Liver (tissue), 9 donors: ENCODE measurements around the gene ISCU. TPM values are rescaled to one million over a fixed set of nuclear protein-coding genes. Genes with fewer than 3 reads are reported as not detected.

Experiments
- DNase-seq: peaks from one replicate; pipeline ENCODE4 v3.0.0-alpha.2; 2017; ENCODE audit warnings: low spot score
- H3K27ac ChIP-seq, 2 donors: one replicate each; pipeline ENCODE4 v1.7.0; 2013; ENCODE audit warnings: inconsistent platforms in 2 of 2, low read length in 2 of 2, control low read depth in 1 of 2, low read depth in 1 of 2, mild to moderate bottlenecking in 1 of 2
- H3K27me3 ChIP-seq, 4 donors: one replicate each; pipeline versions ENCODE4 v1.6.1 to v1.7.0; 2013; ENCODE audit warnings: low read length in 3 of 4, inconsistent platforms in 1 of 4, mild to moderate bottlenecking in 1 of 4, moderate library complexity in 1 of 4; ENCODE audit not compliant: control insufficient read depth in 4 of 4, insufficient read depth in 4 of 4
- H3K36me3 ChIP-seq, 4 donors: one replicate each; pipeline versions ENCODE4 v1.6.1 to v1.7.0; 2013; ENCODE audit warnings: low read length in 3 of 4, mild to moderate bottlenecking in 3 of 4, low read depth in 1 of 4, moderate library complexity in 1 of 4; ENCODE audit not compliant: control insufficient read depth in 4 of 4, insufficient read depth in 3 of 4
- H3K4me1 ChIP-seq, 4 donors: one replicate each; pipeline versions ENCODE4 v1.6.1 to v1.7.0; 2013; ENCODE audit warnings: low read length in 3 of 4, mild to moderate bottlenecking in 3 of 4, moderate library complexity in 1 of 4; ENCODE audit not compliant: control insufficient read depth in 4 of 4, insufficient read depth in 4 of 4
- H3K4me3 ChIP-seq, 3 donors: one replicate each; pipeline versions ENCODE4 v1.6.1 to v1.7.0; 2013; ENCODE audit warnings: low read length in 3 of 3, control low read depth in 1 of 3, low read depth in 1 of 3, mild to moderate bottlenecking in 1 of 3
- H3K9ac ChIP-seq, 2 donors: one replicate each; pipeline ENCODE4 v1.7.0; 2013; ENCODE audit warnings: low read length in 2 of 2, mild to moderate bottlenecking in 2 of 2, moderate library complexity in 2 of 2, control low read depth in 1 of 2, low read depth in 1 of 2
- H3K9me3 ChIP-seq, 4 donors: one replicate each; pipeline versions ENCODE4 v1.6.1 to v1.7.0; 2013; ENCODE audit warnings: low read length in 3 of 4; ENCODE audit not compliant: control insufficient read depth in 4 of 4
- ATF3 ChIP-seq: IDR thresholded peaks from 2 replicates; pipeline ENCODE4 v1.6.1; 2016; ENCODE audit warnings: antibody characterized with exemption
- EGR1 ChIP-seq, 2 donors: IDR thresholded peaks; 2 replicates each; pipeline ENCODE4 v1.6.1; 2016 to 2018; ENCODE audit warnings: antibody characterized with exemption in 2 of 2, low read depth in 2 of 2
- FOXA1 ChIP-seq: IDR thresholded peaks from 2 replicates; pipeline ENCODE4 v1.6.1; 2016; ENCODE audit warnings: antibody characterized with exemption
- FOXA2 ChIP-seq: IDR thresholded peaks from 2 replicates; pipeline ENCODE4 v1.6.1; 2016; ENCODE audit warnings: antibody characterized with exemption
- GABPA ChIP-seq, 2 donors: IDR thresholded peaks in 1 of 2; conservative IDR thresholded peaks in 1 of 2; 2 replicates each; pipeline ENCODE4 v1.6.1; 2016; ENCODE audit warnings: antibody characterized with exemption in 2 of 2, mild to moderate bottlenecking in 1 of 2, moderate library complexity in 1 of 2
- HNF4A ChIP-seq, 2 donors: conservative IDR thresholded peaks; 2 replicates each; pipeline ENCODE4 v1.6.1; 2016; ENCODE audit warnings: antibody characterized with exemption in 2 of 2, mild to moderate bottlenecking in 2 of 2
- HNF4G ChIP-seq: IDR thresholded peaks from 2 replicates; pipeline ENCODE4 v1.6.1; 2016; ENCODE audit warnings: antibody characterized with exemption
- JUND ChIP-seq, 2 donors: IDR thresholded peaks; 2 replicates each; pipeline ENCODE4 v1.6.1; 2016; ENCODE audit warnings: antibody characterized with exemption in 2 of 2
- NR2F2 ChIP-seq: IDR thresholded peaks from 2 replicates; pipeline ENCODE4 v1.6.1; 2016; ENCODE audit warnings: antibody characterized with exemption
- RAD21 ChIP-seq, 2 donors: IDR thresholded peaks; 2 replicates each; pipeline ENCODE4 v1.6.1; 2016; ENCODE audit warnings: antibody characterized with exemption in 2 of 2, mild to moderate bottlenecking in 2 of 2
- RXRA ChIP-seq, 2 donors: IDR thresholded peaks; 2 replicates each; pipeline ENCODE4 v1.6.1; 2017 to 2018; ENCODE audit warnings: antibody characterized with exemption in 2 of 2, mild to moderate bottlenecking in 1 of 2
- SP1 ChIP-seq: IDR thresholded peaks from 2 replicates; pipeline ENCODE4 v1.6.1; 2018; ENCODE audit warnings: antibody characterized with exemption, mild to moderate bottlenecking
- TAF1 ChIP-seq: conservative IDR thresholded peaks from 2 replicates; pipeline ENCODE4 v1.6.1; 2016; ENCODE audit warnings: antibody characterized with exemption, mild to moderate bottlenecking
- YY1 ChIP-seq: IDR thresholded peaks from 2 replicates; pipeline ENCODE4 v1.6.1; 2016; ENCODE audit warnings: antibody characterized with exemption, mild to moderate bottlenecking
- ZBTB33 ChIP-seq: IDR thresholded peaks from 2 replicates; pipeline ENCODE4 v1.6.1; 2016; ENCODE audit warnings: antibody characterized with exemption
- WGBS: extraction: QIAGEN DNeasy Blood & Tissue Kit; methylation state at CpG from one replicate; pipeline ENCODE4 v1.1.7; 2013; 5-methylcytosine and 5-hydroxymethylcytosine counted together
- polyA plus RNA-seq, 2 donors: library from polyadenylated mRNA; stranded (reverse) in 1 of 2; unstranded in 1 of 2; fragments of 200-250 nt in 1 of 2; fragments of >200 nt in 1 of 2; fragmentation: Nextera tagmentation in 1 of 2; extraction: Ambion mirVana in 1 of 2; gene quantifications; one replicate each; pipeline versions ENCODE4 v1.2.1 to v1.2.3, GENCODE V29; 2013 to 2015
- total RNA-seq, 2 donors: library from RNA; depleted of rRNA; stranded (reverse); fragments of >200 nt; gene quantifications; one replicate each; pipeline ENCODE4 v1.2.3, GENCODE V29; 2014
- TF ChIP-seq, protein P1 (sequence below): IDR thresholded peaks from 2 replicates; pipeline ENCODE4 v1.6.1; 2016; ENCODE audit warnings: antibody characterized with exemption
- TF ChIP-seq, protein P2 (sequence below): IDR thresholded peaks from 2 replicates; pipeline ENCODE4 v1.6.1; 2016; ENCODE audit warnings: antibody characterized with exemption, mild to moderate bottlenecking
- TF ChIP-seq, protein P3 (sequence below): fragments of 150-350 bp; IDR thresholded peaks from 2 replicates; pipeline ENCODE4 v1.5.1; 2017; ENCODE audit warnings: improper control_type of control experiment, low read depth, low read length; ENCODE audit not compliant: missing input control
- donor health status: healthy.
- donor health status: healthy.
- donor health status: healthy.
- donor health status: healthy.
- donor health status: healthy.

Gene ISCU
- total and polyA plus RNA-seq, 4 donors = 42.3 to 85.9 (median 63.8) TPM

- H3K4me1 ChIP-seq = no peaks in the 10 kb centered on the region
- H3K4me3 ChIP-seq = no peak overlapping the region
- no peak for DNase-seq
- no peak overlapping the region for H3K27ac ChIP-seq
- no peak overlapping the region for H3K9ac ChIP-seq
- H3K9me3 ChIP-seq = no peaks in the 10 kb centered on the region
- TF ChIP-seq ZBTB33 (no peak), RXRA (IDR thresholded peaks at IDR 0.05) (no peak), RAD21 (IDR thresholded peaks at IDR 0.05) (no peak), EGR1 (IDR thresholded peaks at IDR 0.05; ENCODE audit: low read depth in 2 of 2) (no peak), JUND (IDR thresholded peaks at IDR 0.05) (no peak), SP1 (no peak), FOXA1 (no peak), YY1 (no peak), HNF4A (conservative IDR thresholded peaks at IDR 0.05) (no peak), NR2F2 (no peak), GABPA (IDR thresholded peaks at IDR 0.05 in 1 of 2, conservative IDR thresholded peaks at IDR 0.05 in 1 of 2) (no peak), ATF3 (no peak), FOXA2 (no peak), TAF1 (no peak), HNF4G (no peak)
- TF ChIP-seq, protein P1, sequence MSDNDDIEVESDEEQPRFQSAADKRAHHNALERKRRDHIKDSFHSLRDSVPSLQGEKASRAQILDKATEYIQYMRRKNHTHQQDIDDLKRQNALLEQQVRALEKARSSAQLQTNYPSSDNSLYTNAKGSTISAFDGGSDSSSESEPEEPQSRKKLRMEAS = no peak
- TF ChIP-seq, protein P2, sequence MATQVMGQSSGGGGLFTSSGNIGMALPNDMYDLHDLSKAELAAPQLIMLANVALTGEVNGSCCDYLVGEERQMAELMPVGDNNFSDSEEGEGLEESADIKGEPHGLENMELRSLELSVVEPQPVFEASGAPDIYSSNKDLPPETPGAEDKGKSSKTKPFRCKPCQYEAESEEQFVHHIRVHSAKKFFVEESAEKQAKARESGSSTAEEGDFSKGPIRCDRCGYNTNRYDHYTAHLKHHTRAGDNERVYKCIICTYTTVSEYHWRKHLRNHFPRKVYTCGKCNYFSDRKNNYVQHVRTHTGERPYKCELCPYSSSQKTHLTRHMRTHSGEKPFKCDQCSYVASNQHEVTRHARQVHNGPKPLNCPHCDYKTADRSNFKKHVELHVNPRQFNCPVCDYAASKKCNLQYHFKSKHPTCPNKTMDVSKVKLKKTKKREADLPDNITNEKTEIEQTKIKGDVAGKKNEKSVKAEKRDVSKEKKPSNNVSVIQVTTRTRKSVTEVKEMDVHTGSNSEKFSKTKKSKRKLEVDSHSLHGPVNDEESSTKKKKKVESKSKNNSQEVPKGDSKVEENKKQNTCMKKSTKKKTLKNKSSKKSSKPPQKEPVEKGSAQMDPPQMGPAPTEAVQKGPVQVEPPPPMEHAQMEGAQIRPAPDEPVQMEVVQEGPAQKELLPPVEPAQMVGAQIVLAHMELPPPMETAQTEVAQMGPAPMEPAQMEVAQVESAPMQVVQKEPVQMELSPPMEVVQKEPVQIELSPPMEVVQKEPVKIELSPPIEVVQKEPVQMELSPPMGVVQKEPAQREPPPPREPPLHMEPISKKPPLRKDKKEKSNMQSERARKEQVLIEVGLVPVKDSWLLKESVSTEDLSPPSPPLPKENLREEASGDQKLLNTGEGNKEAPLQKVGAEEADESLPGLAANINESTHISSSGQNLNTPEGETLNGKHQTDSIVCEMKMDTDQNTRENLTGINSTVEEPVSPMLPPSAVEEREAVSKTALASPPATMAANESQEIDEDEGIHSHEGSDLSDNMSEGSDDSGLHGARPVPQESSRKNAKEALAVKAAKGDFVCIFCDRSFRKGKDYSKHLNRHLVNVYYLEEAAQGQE = no peak
- TF ChIP-seq, protein P3, sequence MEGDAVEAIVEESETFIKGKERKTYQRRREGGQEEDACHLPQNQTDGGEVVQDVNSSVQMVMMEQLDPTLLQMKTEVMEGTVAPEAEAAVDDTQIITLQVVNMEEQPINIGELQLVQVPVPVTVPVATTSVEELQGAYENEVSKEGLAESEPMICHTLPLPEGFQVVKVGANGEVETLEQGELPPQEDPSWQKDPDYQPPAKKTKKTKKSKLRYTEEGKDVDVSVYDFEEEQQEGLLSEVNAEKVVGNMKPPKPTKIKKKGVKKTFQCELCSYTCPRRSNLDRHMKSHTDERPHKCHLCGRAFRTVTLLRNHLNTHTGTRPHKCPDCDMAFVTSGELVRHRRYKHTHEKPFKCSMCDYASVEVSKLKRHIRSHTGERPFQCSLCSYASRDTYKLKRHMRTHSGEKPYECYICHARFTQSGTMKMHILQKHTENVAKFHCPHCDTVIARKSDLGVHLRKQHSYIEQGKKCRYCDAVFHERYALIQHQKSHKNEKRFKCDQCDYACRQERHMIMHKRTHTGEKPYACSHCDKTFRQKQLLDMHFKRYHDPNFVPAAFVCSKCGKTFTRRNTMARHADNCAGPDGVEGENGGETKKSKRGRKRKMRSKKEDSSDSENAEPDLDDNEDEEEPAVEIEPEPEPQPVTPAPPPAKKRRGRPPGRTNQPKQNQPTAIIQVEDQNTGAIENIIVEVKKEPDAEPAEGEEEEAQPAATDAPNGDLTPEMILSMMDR = no peak
- 90% methylated on average over 8 of the region's 8 CpGs for WGBS
- no peaks in the 10 kb centered on the region for H3K36me3 ChIP-seq
- H3K27me3 ChIP-seq = no peaks in the 10 kb centered on the region
These were observed 48.0 kb downstream of the ISCU start for GRCh38 chr12:108610336-108610815.
